Esophagus squamous epithelium (tissue), 4 donors: ENCODE data around the gene ZFP91.

Source experiments
- CTCF ChIP-seq, 6 experiments: fragments of 450-650 bp in 4 of 6; fragments of 200-600 bp in 2 of 6; sonication (generic) in 2 of 6; IDR thresholded peaks; one replicate each; pipeline ENCODE4 v1.5.1; 2016 to 2019; ENCODE audit warnings: antibody characterized with exemption in 6 of 6, mild to moderate bottlenecking in 4 of 6, moderate library complexity in 4 of 6
- POLR2A ChIP-seq, 4 donors: fragments of 450-650 bp; IDR thresholded peaks; one replicate each; pipeline ENCODE4 v1.6.1; 2017; ENCODE audit warnings: antibody characterized with exemption in 4 of 4, mild to moderate bottlenecking in 4 of 4, moderate library complexity in 3 of 4

GRCh38 chr11:58654908-58655296, 76.0 kb downstream of the ZFP91 start:
- no peak for TF ChIP-seq CTCF (IDR thresholded peaks at IDR 0.05)
- TF ChIP-seq POLR2A (IDR thresholded peaks at IDR 0.05) = no peak
